ENCODE data around the gene POLL.

POLL gene

DNA sequence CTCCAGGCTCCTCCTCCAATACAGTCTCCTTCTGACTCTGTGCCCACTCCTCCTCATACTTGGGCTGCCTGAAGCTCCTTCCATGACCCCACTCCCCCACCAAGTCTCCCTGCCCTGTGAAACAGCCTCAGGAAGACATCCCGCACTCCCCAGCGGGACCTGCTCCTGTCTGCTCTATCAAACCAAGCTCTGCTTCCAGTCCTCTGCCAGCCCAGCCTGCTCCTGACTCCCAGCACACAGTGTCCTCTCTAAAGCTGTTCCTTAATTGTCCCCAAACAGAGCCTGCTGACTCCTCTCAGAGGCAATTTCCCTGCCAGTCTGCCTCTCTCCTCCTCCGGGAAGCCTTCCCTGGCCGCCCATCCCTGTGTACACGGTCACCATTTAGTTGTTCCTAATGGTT, 9.9 kb downstream of the POLL start:
- Histone ChIP-seq H3K4me3 (ENCODE audit: low read depth, low read length) (no peak overlapping the region), H3K9me3 (ENCODE audit: severe bottlenecking) (peaks cover 4% of the 10 kb centered on the region), H3K27ac (no peak overlapping the region), H3K36me3 (peaks cover 5% of the 10 kb centered on the region), H3K27me3 (ENCODE audit: insufficient read depth, low read depth, severe bottlenecking) (no peaks in the 10 kb centered on the region)
- TF ChIP-seq, protein P1, sequence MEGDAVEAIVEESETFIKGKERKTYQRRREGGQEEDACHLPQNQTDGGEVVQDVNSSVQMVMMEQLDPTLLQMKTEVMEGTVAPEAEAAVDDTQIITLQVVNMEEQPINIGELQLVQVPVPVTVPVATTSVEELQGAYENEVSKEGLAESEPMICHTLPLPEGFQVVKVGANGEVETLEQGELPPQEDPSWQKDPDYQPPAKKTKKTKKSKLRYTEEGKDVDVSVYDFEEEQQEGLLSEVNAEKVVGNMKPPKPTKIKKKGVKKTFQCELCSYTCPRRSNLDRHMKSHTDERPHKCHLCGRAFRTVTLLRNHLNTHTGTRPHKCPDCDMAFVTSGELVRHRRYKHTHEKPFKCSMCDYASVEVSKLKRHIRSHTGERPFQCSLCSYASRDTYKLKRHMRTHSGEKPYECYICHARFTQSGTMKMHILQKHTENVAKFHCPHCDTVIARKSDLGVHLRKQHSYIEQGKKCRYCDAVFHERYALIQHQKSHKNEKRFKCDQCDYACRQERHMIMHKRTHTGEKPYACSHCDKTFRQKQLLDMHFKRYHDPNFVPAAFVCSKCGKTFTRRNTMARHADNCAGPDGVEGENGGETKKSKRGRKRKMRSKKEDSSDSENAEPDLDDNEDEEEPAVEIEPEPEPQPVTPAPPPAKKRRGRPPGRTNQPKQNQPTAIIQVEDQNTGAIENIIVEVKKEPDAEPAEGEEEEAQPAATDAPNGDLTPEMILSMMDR (IDR thresholded peaks at IDR 0.05; ENCODE audit: low read depth, low read length) = no peak
- DNase-seq = no peak

DNA sequence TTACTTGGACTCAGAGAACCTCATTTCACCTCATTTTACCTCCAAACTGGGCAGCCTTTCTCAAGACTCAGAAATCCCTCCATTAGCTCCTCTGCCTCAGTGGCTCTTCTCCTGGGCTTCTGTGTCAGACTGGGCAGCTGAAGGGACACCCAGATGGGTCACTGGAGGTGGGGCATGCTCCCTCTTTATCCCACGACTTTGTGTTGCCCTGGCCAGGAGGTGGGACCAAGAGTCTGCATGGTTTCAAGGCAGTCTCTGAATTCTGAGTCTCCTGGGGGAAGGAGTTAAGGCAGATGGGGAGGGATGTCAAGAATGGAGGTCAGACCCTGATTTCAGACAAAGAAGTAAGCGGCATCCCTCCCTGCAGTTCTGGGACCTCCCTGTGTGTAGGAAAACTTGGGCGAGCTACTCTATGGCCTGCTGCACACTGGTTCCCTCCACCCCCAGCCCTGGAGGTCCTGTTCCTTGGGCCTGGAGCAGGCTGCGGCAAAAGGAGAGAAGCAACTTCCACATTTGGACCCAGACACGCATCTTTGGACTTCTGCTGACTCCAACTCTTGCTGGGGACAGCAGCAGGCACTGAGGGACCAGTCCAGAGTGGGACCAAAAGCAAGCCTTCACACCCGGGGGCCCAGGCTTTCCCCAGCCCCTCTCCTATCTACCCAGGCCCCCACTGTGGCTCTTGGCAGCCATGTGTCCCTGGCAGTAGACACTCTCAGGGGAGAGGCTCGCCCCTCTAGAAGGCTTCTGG, 10.8 kb downstream of the POLL start:
- peak overlapping the region; percentile 32; the same call in 1 of the 2 replicates for H3K27ac ChIP-seq
- peaks cover 9% of the 10 kb centered on the region for H3K9me3 ChIP-seq (ENCODE audit: severe bottlenecking)
- DNase-seq = no peak
- H3K36me3 ChIP-seq = peaks cover 5% of the 10 kb centered on the region
- TF ChIP-seq, protein P1 (IDR thresholded peaks at IDR 0.05; ENCODE audit: low read depth, low read length) = no peak
- H3K4me3 ChIP-seq (ENCODE audit: low read depth, low read length) = no peak overlapping the region
- no peaks in the 10 kb centered on the region for H3K27me3 ChIP-seq (ENCODE audit: insufficient read depth, low read depth, severe bottlenecking)

DNA sequence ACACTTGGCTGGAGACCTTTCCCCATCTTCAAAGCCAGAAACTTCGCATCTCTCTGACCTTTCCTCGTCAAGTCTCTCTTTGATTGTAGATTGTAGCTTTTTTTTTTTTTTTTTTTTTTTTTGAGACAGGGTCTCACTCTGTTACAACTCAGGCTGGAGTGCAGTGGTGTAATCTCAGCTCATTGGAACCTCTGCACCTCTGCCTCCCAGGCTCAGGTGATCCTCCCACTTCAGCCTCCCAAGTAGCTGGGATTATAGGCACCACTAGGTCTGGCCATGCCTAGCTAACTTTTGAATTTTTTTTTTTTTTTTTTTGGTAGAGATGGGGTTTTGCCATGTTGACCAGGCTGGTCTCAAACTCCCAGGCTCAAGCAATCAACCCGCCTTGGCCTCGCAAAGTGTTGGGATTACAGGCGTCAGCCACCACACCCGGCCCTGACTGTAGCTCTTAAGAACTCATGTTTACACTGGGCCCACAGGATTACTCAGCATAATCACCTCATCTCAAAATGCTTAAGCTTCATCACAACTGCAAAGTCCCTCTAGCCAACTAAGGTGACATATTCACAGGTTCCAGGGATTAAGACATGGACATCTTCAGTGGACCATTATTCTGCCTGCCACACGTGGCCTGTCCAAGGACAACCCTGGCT, 11.7 kb downstream of the POLL start:
- Histone ChIP-seq H3K4me3 (ENCODE audit: low read depth, low read length) (no peak overlapping the region), H3K27ac (peak overlapping the region; percentile 48), H3K9me3 (ENCODE audit: severe bottlenecking) (peaks cover 9% of the 10 kb centered on the region), H3K36me3 (peaks cover 5% of the 10 kb centered on the region), H3K27me3 (ENCODE audit: insufficient read depth, low read depth, severe bottlenecking) (no peaks in the 10 kb centered on the region)
- TF ChIP-seq, protein P1 (IDR thresholded peaks at IDR 0.05; ENCODE audit: low read depth, low read length) = no peak
- peak; percentile 78 for DNase-seq

DNA sequence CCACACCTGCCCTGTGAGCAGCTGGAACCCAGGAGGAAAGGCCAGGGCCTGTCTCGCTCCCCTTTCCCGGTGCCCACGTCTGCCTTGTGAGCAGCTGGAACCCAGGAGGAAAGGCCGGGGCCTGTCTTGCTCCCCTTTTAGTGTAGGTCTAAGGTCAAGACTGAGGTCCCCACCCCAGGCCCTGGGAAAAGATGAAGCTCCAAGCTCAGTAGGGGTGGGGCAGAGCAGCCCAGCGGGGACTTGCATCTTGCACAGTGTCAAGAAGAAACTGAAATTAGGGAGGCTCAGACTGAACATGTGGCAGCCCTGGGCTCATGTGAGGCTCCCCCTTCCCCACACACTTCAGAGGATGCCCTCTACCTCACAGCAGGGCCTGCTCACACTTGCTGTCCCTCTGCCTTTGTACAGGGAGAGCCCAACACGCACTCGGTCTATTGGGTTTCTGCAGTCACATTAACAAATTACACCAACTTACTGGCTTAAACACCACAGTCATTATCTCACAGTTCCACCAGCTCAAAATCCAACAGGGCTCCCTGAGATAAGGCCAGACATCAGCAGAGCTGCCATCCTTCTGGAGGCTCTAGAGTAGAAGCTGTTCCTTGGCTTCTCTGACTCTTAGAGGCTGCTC, 12.4 kb downstream of the POLL start:
- peaks cover 5% of the 10 kb centered on the region for H3K36me3 ChIP-seq
- peak overlapping the region; percentile 48 for H3K27ac ChIP-seq
- H3K4me3 ChIP-seq (ENCODE audit: low read depth, low read length) = no peak overlapping the region
- H3K27me3 ChIP-seq (ENCODE audit: insufficient read depth, low read depth, severe bottlenecking) = no peaks in the 10 kb centered on the region
- H3K9me3 ChIP-seq (ENCODE audit: severe bottlenecking) = peaks cover 9% of the 10 kb centered on the region
- DNase-seq = no peak
- TF ChIP-seq, protein P1 (IDR thresholded peaks at IDR 0.05; ENCODE audit: low read depth, low read length) = no peak

DNA sequence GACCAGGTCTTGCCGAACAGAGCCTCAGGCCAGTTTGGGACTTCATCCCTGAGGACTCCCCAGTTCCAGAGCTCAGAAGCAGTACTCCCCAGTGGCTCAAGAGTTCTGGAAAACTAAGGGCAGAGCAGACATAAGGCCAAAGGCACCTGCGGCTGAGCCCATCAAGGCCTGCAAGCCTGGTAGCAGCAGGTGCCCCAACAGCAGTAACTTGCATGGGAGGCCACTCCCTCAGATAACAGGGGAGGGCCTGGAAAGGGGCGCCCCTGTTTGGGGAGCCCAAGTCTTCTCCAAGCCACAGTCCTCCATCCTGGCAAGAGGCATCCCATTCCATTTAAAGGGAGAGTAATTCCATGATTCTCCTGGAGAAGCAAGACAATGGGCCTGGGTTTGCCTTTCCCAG, 13.0 kb downstream of the POLL start:
- peaks cover 5% of the 10 kb centered on the region; the same call in 1 of the 2 replicates for H3K36me3 ChIP-seq
- no peak for DNase-seq
- H3K27ac ChIP-seq = peak overlapping the region; percentile 48; the same call in 1 of the 2 replicates
- peaks cover 9% of the 10 kb centered on the region for H3K9me3 ChIP-seq (ENCODE audit: severe bottlenecking)
- TF ChIP-seq, protein P1 (IDR thresholded peaks at IDR 0.05; ENCODE audit: low read depth, low read length) = no peak
- no peaks in the 10 kb centered on the region for H3K27me3 ChIP-seq (ENCODE audit: insufficient read depth, low read depth, severe bottlenecking)
- H3K4me3 ChIP-seq (ENCODE audit: low read depth, low read length) = no peak overlapping the region

Data from WERI-Rb-1 (cell line).